Adrenal gland (tissue), 12 donors: ENCODE measurements around the gene TRIM37. TPM values are rescaled to one million over a fixed set of nuclear protein-coding genes. Genes with fewer than 3 reads are reported as not detected.

Source experiments
- DNase-seq, 7 donors: peaks; one replicate each; pipeline ENCODE4 v3.0.0-alpha.2; 2019 to 2020
- H3K27ac ChIP-seq, 5 donors: fragments of 200-600 bp; sonication (generic) in 4 of 5; 1 replicate in 3 of 5; 2 replicates in 2 of 5; pipeline versions ENCODE4 v1.5.1 to v1.8.0; 2016 to 2020; ENCODE audit warnings: mild to moderate bottlenecking in 1 of 5
- H3K27me3 ChIP-seq: fragments of 200-600 bp; 2 replicates; pipeline ENCODE4 v1.8.0; 2021
- H3K36me3 ChIP-seq, 2 donors: fragments of 200-600 bp; replicated peaks in 1 of 2; 1 replicate in 1 of 2; 2 replicates in 1 of 2; pipeline versions ENCODE4 v1.5.1 to v1.8.0; 2018 to 2022
- H3K4me1 ChIP-seq, 2 donors: fragments of 200-600 bp; replicated peaks in 1 of 2; 1 replicate in 1 of 2; 2 replicates in 1 of 2; pipeline versions ENCODE4 v1.5.1 to v1.8.0; 2018 to 2021
- H3K4me3 ChIP-seq, 4 donors: fragments of 200-600 bp; sonication (generic) in 3 of 4; one replicate each; pipeline ENCODE4 v1.5.1; 2016 to 2018
- H3K9me3 ChIP-seq, 3 donors: fragments of 200-600 bp; sonication (generic) in 1 of 3; replicated peaks in 1 of 3; 1 replicate in 2 of 3; 2 replicates in 1 of 3; pipeline versions ENCODE4 v1.5.1 to v1.8.0; 2016 to 2021
- POLR2A ChIP-seq, 2 donors: fragments of 450-650 bp; IDR thresholded peaks; one replicate each; pipeline ENCODE4 v1.6.1; 2017; ENCODE audit warnings: antibody characterized with exemption in 2 of 2, mild to moderate bottlenecking in 2 of 2, moderate library complexity in 1 of 2
- WGBS, 4 donors: extraction: QIAGEN DNeasy Blood & Tissue Kit in 2 of 4; methylation state at CpG; one replicate each; pipeline versions ENCODE4 v1.1.5 to v1.1.7; 2013 to 2017; 5-methylcytosine and 5-hydroxymethylcytosine counted together
- intact Hi-C, 2 donors: fragments of 100-400 bp; cut with DNase I; formaldehyde crosslinking; loops; one replicate each; pipeline versions ENCODE4 v1.14.1 to v1.15.0; 2022 to 2023
- polyA plus RNA-seq, 3 donors: library from polyadenylated mRNA; stranded (reverse); fragments of 200-250 nt in 2 of 3; fragments of 350-450 nt in 1 of 3; fragmentation: Illumina TruSeq in 1 of 3; extraction: RNeasy Lipid Tissue Mini Kit (QIAGEN cat#74804) in 1 of 3; gene quantifications; one replicate each; pipeline ENCODE4 v1.2.3, GENCODE V29; 2013 to 2014
- total RNA-seq, 9 donors: library from RNA; depleted of rRNA in 4 of 9; stranded (reverse); fragments of >200 nt in 4 of 9; fragments of 120-200 nt in 1 of 9; fragmentation: NEBNext Ultra II Directional in 1 of 9; extraction: Animal tissue kit (Norgen Biotek cat#: 25700) in 1 of 9; gene quantifications; one replicate each; pipeline versions ENCODE4 v1.1.0 to v1.2.4, GENCODE V29; 2013 to 2023
- TF ChIP-seq, protein P1 (sequence below), 6 experiments: fragments of 450-650 bp in 4 of 6; fragments of 200-600 bp in 2 of 6; sonication (generic) in 1 of 6; IDR thresholded peaks; 1 replicate in 5 of 6; 2 replicates in 1 of 6; pipeline versions ENCODE4 v1.5.1 to v1.8.0; 2016 to 2021; ENCODE audit warnings: antibody characterized with exemption in 6 of 6, mild to moderate bottlenecking in 2 of 6, moderate library complexity in 1 of 6
- donor health status: healthy with polysubstance abuse.
- donor health status: Bipolar disorder and iron deficiency.
- donor health status: DM: yes; HTN: yes; CAD: no.
- donor health status: DM: no; HTN: no; CAD: no.
- donor health status: DM: no; HTN: no; CAD: no.
- donor health status: DM: yes; HTN: yes; CAD: no.

TRIM37 gene
- total and polyA plus RNA-seq, 12 donors, result 6.0 to 37.2 (median 25.0) TPM

DNA sequence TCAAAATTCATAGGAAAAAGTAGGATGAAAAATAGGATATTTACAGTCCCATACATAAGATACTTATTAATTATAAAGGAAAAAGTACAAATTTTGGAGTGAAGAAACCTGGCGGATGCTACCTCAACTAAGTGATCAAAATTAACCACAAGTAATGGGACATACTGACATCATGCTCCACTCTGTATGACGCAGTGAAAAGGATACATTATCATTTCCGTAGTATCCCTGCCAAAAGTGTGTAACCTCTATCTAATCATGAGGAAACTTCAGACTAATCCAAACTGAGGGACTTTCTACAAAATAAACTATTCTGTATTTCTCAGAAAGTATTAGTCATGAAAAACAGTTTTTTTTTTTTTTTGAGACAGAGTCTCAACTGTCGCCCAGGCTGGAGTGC lies 60.5 kb downstream of the TRIM37 start:
- Histone ChIP-seq H3K36me3 (peaks cover 0 to 49% of the 10 kb centered on the region in 2 donors), H3K4me3 (no peak overlapping the region), H3K27me3 (no peaks in the 10 kb centered on the region), H3K4me1 (no peaks in the 10 kb centered on the region), H3K9me3 (no peaks in the 10 kb centered on the region), H3K27ac (no peak overlapping the region)
- TF ChIP-seq, protein P1, sequence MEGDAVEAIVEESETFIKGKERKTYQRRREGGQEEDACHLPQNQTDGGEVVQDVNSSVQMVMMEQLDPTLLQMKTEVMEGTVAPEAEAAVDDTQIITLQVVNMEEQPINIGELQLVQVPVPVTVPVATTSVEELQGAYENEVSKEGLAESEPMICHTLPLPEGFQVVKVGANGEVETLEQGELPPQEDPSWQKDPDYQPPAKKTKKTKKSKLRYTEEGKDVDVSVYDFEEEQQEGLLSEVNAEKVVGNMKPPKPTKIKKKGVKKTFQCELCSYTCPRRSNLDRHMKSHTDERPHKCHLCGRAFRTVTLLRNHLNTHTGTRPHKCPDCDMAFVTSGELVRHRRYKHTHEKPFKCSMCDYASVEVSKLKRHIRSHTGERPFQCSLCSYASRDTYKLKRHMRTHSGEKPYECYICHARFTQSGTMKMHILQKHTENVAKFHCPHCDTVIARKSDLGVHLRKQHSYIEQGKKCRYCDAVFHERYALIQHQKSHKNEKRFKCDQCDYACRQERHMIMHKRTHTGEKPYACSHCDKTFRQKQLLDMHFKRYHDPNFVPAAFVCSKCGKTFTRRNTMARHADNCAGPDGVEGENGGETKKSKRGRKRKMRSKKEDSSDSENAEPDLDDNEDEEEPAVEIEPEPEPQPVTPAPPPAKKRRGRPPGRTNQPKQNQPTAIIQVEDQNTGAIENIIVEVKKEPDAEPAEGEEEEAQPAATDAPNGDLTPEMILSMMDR (IDR thresholded peaks at IDR 0.05), result no peak
- no peak for TF ChIP-seq POLR2A (IDR thresholded peaks at IDR 0.05)
- intact Hi-C loops, result no loop called here
- no peak for DNase-seq
- WGBS, 4 donors, result 81 to 93% (median 84%) methylated on average over 4 of the region's 4 CpGs

GRCh38 chr17:59038734-59039133 lies 67.9 kb downstream of the TRIM37 start:
- peak overlapping the region in 3 of 5 donors; percentile 26 to 60 (median 35) for H3K27ac ChIP-seq
- H3K4me3 ChIP-seq, result no peak overlapping the region
- H3K36me3 ChIP-seq, result peaks cover 0 to 27% of the 10 kb centered on the region in 2 donors
- H3K9me3 ChIP-seq, result no peaks in the 10 kb centered on the region
- H3K27me3 ChIP-seq, result no peaks in the 10 kb centered on the region
- WGBS, 4 donors, result 30 to 63% (median 59%) methylated on average over 4 to 5 of the region's 5 CpGs
- H3K4me1 ChIP-seq, result no peaks in the 10 kb centered on the region
- intact Hi-C loops, result no loop called here
- TF ChIP-seq, protein P1 (IDR thresholded peaks at IDR 0.05), result no peak
- TF ChIP-seq POLR2A (IDR thresholded peaks at IDR 0.05), result no peak
- peak in 6 of 7 donors; percentile 27 to 69 (median 53) for DNase-seq

- Histone ChIP-seq H3K4me3 (no peak overlapping the region), H3K4me1 (no peaks in the 10 kb centered on the region), H3K36me3 (peaks cover 0 to 22% of the 10 kb centered on the region in 2 donors), H3K9me3 (no peaks in the 10 kb centered on the region), H3K27me3 (no peaks in the 10 kb centered on the region), H3K27ac (peak overlapping the region in 1 of 5 donors; percentile 60)
- no peak for DNase-seq
- intact Hi-C loops, result no loop called here
- TF ChIP-seq POLR2A (IDR thresholded peaks at IDR 0.05), result no peak
- TF ChIP-seq, protein P1 (IDR thresholded peaks at IDR 0.05), result no peak
Measured at GRCh38 chr17:59037960-59038359, 68.7 kb downstream of the TRIM37 start.

GRCh38 chr17:59030811-59031210 lies 75.9 kb downstream of the TRIM37 start:
- intact Hi-C loops, result no loop called here
- Histone ChIP-seq H3K27ac (no peak overlapping the region), H3K9me3 (no peaks in the 10 kb centered on the region), H3K36me3 (peaks cover 0 to 20% of the 10 kb centered on the region in 2 donors), H3K4me3 (no peak overlapping the region), H3K4me1 (no peaks in the 10 kb centered on the region), H3K27me3 (no peaks in the 10 kb centered on the region)
- 92 to 100% (median 98%) methylated on average over 1 of the region's 1 CpG for WGBS, 4 donors
- no peak for TF ChIP-seq POLR2A (IDR thresholded peaks at IDR 0.05)
- TF ChIP-seq, protein P1 (IDR thresholded peaks at IDR 0.05), result no peak
- DNase-seq, result no peak
